Measurements from ENCODE around the gene RASA2. TPM values are rescaled to one million over a fixed set of nuclear protein-coding genes. Genes with fewer than 3 reads are reported as not detected.
"Not testable (repeated sequence)": the region's sequence is repeated elsewhere in the genome, so short reads cannot be mapped to it uniquely, and the experiment has no call there.

Gene RASA2
- total and polyA plus RNA-seq, 12 donors, result 1.4 to 7.7 (median 5.1) TPM

- H3K9me3 ChIP-seq, result no peaks in the 10 kb centered on the region
- TF ChIP-seq, protein P1, sequence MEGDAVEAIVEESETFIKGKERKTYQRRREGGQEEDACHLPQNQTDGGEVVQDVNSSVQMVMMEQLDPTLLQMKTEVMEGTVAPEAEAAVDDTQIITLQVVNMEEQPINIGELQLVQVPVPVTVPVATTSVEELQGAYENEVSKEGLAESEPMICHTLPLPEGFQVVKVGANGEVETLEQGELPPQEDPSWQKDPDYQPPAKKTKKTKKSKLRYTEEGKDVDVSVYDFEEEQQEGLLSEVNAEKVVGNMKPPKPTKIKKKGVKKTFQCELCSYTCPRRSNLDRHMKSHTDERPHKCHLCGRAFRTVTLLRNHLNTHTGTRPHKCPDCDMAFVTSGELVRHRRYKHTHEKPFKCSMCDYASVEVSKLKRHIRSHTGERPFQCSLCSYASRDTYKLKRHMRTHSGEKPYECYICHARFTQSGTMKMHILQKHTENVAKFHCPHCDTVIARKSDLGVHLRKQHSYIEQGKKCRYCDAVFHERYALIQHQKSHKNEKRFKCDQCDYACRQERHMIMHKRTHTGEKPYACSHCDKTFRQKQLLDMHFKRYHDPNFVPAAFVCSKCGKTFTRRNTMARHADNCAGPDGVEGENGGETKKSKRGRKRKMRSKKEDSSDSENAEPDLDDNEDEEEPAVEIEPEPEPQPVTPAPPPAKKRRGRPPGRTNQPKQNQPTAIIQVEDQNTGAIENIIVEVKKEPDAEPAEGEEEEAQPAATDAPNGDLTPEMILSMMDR (IDR thresholded peaks at IDR 0.05), result no peak
- peak overlapping the region; percentile 1 to 75 (median 50) for H3K27ac ChIP-seq
- ATAC-seq (peak in 3 of 8 donors; percentile 54 to 63 (median 55)), DNase-seq (no peak)
- peaks cover 0 to 64% (median 24%) of the 10 kb centered on the region in 9 donors for H3K4me1 ChIP-seq
- no peak overlapping the region for H3K4me3 ChIP-seq
- intact Hi-C loops (cut with DNase I), result no loop called here
- peaks cover 0 to 16% (median 0%) of the 10 kb centered on the region in 9 donors for H3K36me3 ChIP-seq
- no peaks in the 10 kb centered on the region for H3K27me3 ChIP-seq
- 36 to 48% methylated on average over 1 of the region's 1 CpG for WGBS, 2 donors
Measured at GRCh38 chr3:141529717-141530414, 43.0 kb downstream of the RASA2 start.

DNA sequence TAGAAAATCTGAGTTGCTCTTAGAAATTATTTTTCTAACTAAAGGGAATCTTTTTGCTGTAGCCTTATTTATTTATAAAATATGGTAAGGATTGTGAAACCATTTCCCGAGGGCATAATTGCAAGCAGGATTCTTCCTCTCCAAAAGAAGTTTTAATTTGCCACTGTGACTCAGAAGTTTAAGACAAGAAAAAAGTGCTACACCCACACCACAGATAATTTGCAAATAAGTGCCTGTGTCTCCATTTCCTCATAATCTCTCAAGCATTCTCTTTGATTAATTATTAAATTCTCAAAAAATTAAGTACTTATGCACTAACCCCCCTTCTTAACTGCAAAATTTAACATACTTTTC is 43.6 kb downstream of the RASA2 start:
- 31 to 45% methylated on average over 1 of the region's 1 CpG for WGBS, 2 donors
- TF ChIP-seq, protein P1 (IDR thresholded peaks at IDR 0.05), result no peak
- intact Hi-C loops (cut with DNase I), result no loop called here
- no peak for DNase-seq
- H3K9me3 ChIP-seq, result no peaks in the 10 kb centered on the region
- H3K27ac ChIP-seq, result peak overlapping the region in 9 of 10 donors; percentile 1 to 75 (median 59)
- peaks cover 0 to 58% (median 21%) of the 10 kb centered on the region in 9 donors for H3K4me1 ChIP-seq
- no peak overlapping the region for H3K4me3 ChIP-seq
- H3K27me3 ChIP-seq, result no peaks in the 10 kb centered on the region
- ATAC-seq, result peak in 1 of 8 donors; percentile 55
- H3K36me3 ChIP-seq, result peaks cover 0 to 21% (median 0%) of the 10 kb centered on the region in 9 donors

DNA sequence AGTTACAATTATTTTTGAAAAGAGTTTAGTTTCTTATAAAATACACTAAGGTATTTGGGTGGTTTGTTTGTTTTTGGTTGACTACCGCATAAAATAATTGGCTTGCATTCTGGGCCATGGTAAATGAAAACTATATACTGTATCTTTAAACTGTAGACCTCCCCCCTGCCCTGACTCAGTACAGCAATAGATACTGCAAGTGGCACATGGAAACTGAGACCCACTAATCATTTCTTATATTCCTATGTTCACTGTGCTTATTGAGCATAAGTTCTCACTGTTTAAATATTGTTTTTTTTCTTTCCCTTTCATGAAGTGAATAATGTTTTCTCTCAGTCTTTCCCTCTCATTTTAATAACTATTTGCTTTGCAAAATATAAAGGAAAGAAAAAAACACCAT is 45.8 kb downstream of the RASA2 start:
- DNase-seq (no peak), ATAC-seq (no peak)
- 98 to 100% methylated on average over 1 of the region's 1 CpG for WGBS, 2 donors
- H3K4me3 ChIP-seq, result no peak overlapping the region
- no peak overlapping the region for H3K27ac ChIP-seq
- TF ChIP-seq, protein P1 (IDR thresholded peaks at IDR 0.05), result no peak
- H3K4me1 ChIP-seq, result peaks cover 0 to 39% (median 21%) of the 10 kb centered on the region in 9 donors
- no peaks in the 10 kb centered on the region for H3K9me3 ChIP-seq
- peaks cover 0 to 31% (median 0%) of the 10 kb centered on the region in 9 donors for H3K36me3 ChIP-seq
- intact Hi-C loops (cut with DNase I), result no loop called here
- H3K27me3 ChIP-seq, result no peaks in the 10 kb centered on the region

- ATAC-seq, H3K4me3 ChIP-seq, H3K27me3 ChIP-seq, H3K27ac ChIP-seq, H3K9me3 ChIP-seq, DNase-seq: not testable (repeated sequence)
- WGBS, 2 donors, result 96 to 97% methylated on average over 6 of the region's 6 CpGs
- H3K4me1 ChIP-seq, result peaks cover 0 to 29% (median 0%) of the 10 kb centered on the region in 9 donors
- peaks cover 0 to 36% (median 0%) of the 10 kb centered on the region in 9 donors for H3K36me3 ChIP-seq
- intact Hi-C loops (cut with DNase I), result loop anchor here in 1 of 10 donors (5.0 kb wide), 1 partner anchor 34 kb away; no protein-coding TSS in a partner anchor
Measured at GRCh38 chr3:141536017-141536416, 49.2 kb downstream of the RASA2 start.

- Histone ChIP-seq H3K36me3 (peaks cover 0 to 49% (median 0%) of the 10 kb centered on the region in 9 donors), H3K4me1 (peaks cover 0 to 25% (median 0%) of the 10 kb centered on the region in 9 donors), H3K27ac (no peak overlapping the region), H3K4me3 (no peak overlapping the region), H3K9me3 (peaks cover 0 to 5% (median 3%) of the 10 kb centered on the region in 11 donors), H3K27me3 (no peaks in the 10 kb centered on the region)
- intact Hi-C loops (cut with DNase I), result loop anchor here in 1 of 10 donors (5.0 kb wide), 1 partner anchor 36 kb away; no protein-coding TSS in a partner anchor
- DNase-seq (no peak), ATAC-seq (no peak)
- TF ChIP-seq, protein P1 (IDR thresholded peaks at IDR 0.05), result no peak
Measured at GRCh38 chr3:141537856-141538255, 51.0 kb downstream of the RASA2 start.

All from heart right ventricle (tissue), 16 donors.